GM18867 (cell line): ENCODE measurements around the gene CTDSPL2.
A peak's percentile ranks its signal among the peaks of the same experiment; 100 is the strongest.
"Not testable (repeated sequence)": the region's sequence is repeated elsewhere in the genome, so short reads cannot be mapped to it uniquely, and the experiment has no call there.

Experiments used
- ATAC-seq: cut with Tn5 transposase; IDR thresholded peaks from one replicate; pipeline ENCODE4 v1.9.1; 2021; ENCODE audit warnings: mild to moderate bottlenecking, moderate library complexity; ENCODE audit not compliant: unreplicated experiment

The CTDSPL2 gene

DNA sequence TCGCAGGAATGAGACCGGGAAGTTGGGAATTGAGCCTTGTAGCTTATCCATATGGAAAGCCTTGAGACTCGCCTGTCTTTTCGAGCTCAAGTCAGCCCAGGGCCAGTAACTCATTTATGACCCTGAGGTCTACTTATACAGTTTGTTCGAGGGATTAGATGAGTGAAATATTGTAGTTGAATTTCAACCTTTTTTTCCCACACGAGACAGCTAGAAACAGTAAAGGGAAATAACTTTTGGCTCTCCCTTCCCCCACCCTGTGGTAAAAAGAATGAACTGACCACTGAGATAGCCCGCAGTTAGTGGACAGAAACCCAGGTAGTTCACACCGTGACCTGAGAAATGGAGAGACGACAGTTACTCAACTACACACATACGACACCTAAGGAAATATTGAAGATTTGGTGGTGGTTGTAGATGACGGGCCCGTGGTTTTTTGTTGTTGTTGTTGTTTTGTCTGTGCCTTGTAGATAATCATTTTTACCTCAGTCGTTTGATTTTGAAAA is 110.4 kb downstream of the CTDSPL2 start:
- no peak for ATAC-seq

DNA sequence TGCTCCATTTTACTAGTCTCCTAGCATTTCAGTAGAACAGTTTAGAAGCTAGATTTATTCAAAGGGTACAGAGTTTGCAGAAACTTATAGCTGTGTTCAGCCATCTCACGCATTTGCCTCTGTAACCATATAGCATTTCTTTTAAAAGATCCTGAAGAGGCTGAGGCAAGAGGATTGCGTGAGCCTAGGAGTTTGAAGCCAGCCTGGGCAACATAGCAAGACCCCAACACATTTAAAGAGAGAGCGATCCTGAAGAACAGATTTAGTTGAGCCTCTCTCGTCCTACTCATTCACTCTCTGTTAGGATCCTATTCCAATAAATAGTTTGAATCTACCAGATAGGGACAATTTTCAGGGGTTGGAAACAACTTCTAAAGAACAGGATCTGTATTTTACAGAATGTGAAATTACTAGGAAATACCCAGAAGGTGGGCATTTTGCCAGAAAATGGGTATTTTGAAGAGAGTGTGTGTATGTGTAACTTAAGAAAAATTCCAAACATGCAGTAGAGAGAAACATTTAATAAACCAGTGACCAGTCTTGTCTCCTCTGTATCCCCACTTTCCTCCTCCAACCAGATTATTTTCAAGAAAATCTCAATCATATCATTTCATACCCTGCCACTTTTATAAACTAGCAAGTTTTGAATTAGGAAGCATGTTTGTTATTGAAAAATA is 114.0 kb downstream of the CTDSPL2 start:
- ATAC-seq = no peak

DNA sequence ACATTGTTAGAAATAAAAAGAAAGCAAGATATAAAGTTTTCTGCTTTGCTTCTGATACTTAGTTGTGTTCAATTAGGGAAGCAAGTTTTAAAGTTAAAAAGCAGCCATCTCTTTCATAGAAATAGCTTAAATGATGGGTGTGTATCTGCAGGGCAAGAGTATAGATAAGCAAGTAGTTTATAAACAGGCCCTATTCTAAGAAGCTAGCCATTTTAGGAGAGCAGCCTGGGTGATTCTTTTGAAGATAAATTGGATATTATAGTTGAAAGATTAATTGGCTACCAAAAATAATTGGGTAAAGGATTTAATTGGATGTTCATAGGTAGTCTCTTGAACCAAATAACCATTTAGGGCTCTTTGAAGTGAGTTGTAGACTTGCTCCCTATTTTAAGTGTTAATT is 115.2 kb downstream of the CTDSPL2 start:
- no peak for ATAC-seq

- not testable (repeated sequence) for ATAC-seq
Observed at GRCh38 chr15:44544745-44545144, 117.3 kb downstream of the CTDSPL2 start.

GRCh38 chr15:44545913-44546802 is 118.7 kb downstream of the CTDSPL2 start:
- peak; percentile 79 for ATAC-seq

- ATAC-seq = not testable (repeated sequence)
Observed at GRCh38 chr15:44549152-44549551, 121.7 kb downstream of the CTDSPL2 start.

- no peak for ATAC-seq
Observed at GRCh38 chr15:44550256-44550655, 122.8 kb downstream of the CTDSPL2 start.

- no peak for ATAC-seq
Observed at GRCh38 chr15:44550734-44551133, 123.3 kb downstream of the CTDSPL2 start.

GRCh38 chr15:44554934-44555723 is 127.7 kb downstream of the CTDSPL2 start:
- ATAC-seq = no peak

DNA sequence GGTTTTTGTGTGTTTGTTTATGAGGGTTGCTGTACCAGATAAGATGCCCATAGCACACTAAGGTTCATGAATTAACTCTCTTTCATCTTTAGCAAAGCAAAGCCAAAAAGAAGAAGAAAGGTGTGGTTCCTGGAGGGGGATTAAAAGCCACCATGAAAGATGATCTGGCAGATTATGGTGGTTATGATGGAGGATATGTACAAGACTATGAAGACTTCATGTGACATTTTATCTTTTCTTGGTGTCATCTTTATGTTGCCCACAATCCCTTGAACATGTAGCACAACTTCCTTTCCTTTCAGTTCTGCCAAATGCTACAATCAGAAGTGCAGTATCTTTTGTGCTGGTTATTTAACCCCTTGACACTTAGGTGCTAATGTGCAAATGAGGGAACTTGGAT is 133.5 kb downstream of the CTDSPL2 start:
- not testable (repeated sequence) for ATAC-seq

GRCh38 chr15:44565387-44566154 is 138.1 kb downstream of the CTDSPL2 start:
- no peak for ATAC-seq

GRCh38 chr15:44566155-44566540 is 138.7 kb downstream of the CTDSPL2 start:
- ATAC-seq = no peak

DNA sequence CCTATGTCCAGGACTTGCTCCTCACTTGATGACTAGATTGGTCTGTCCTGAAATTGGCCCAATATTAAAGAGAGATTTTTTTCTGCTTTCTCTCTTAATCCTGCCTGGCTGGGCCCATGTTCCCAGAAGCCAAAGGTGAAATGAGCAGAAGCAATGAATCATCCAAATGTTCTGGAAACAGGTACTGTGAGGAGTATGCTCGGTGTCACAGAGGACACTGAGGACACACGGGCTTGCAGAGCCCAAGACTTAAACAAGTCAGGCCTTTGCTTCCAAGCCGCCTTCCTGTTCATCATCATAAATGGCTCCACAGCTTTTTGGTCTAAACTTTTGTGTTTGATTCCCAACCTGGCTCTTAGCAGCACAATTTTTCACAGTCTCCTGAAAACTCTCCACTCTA is 140.9 kb downstream of the CTDSPL2 start:
- no peak for ATAC-seq

DNA sequence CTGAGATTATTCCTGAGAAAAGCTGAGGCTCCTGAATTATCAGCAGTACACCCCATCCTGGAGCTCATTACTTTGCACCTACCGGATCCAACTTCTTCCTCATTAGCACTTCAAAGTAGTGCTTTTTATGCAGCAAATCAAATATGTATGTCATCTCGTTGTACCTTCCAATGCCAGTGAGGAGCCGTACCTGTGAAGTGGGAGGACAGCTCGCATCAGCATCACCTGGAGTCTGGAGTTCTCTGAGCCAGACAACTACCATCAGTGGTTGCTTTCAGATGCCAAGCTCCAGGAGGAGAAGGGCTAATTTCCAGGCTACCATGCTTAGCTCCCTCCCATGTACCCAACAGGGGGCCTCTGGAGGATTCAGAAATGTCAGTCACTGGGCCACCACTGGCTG is 141.9 kb downstream of the CTDSPL2 start:
- no peak for ATAC-seq

DNA sequence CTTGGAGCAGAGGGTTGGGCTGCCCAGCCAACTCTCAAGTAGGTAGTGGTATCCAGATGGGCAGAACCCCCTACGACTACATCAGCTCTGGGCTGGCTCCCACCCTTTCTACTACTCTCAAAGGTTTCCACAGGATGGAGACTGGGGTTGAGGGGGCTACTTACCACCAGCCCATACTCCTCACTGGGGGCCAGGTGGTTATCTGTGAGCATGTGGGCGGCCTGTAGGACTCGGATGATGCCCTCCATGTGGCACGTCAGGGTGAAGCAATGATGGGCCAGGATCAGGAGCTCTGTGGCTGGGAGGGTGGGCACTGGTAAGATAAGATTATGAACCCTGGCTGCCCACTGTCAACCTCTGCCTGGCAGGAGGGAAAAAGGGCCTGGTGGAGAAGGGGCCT is 142.9 kb downstream of the CTDSPL2 start:
- no peak for ATAC-seq

DNA sequence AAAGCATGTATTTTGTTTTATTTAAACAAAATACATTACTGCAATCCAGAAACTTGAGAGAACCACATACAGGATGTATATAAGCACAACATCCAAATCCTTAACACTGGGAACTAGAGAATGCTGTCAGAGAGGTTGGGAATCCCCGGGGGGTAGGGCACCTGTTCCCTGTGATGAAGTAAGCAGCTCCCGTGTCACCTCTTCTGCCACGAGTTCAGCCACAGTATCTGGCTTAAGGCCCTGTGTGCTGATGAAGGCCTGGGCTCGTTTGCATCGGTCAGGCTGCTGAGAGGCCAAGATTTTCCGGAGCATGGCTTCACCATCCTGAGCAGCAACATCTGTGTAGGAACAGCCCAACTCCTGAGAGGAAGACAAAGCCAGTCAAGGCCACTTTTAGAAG is 146.0 kb downstream of the CTDSPL2 start:
- no peak for ATAC-seq

DNA sequence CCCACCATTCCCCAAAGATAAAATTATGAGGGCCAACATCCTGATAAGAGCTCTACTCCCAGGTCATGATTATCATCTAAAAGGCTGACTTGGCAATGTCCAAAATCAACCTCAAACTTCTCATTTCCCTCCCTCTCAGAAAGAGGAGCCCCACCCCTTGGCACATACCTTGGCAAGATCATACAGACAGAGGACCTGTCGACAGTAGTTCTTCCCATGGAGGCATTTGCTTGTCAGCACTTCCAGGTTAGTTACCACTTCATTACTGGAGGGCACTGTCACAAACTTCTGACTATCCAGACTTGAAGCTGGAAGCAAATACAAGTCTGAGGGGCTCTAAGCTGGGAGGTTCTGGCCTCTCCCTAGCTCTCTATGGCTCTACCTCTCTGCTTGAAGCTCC is 147.3 kb downstream of the CTDSPL2 start:
- no peak for ATAC-seq
